HT-29 (cell line): ENCODE results near the gene LSP1. TPM values are rescaled to one million over a fixed set of nuclear protein-coding genes. Genes with fewer than 3 reads are reported as not detected.

Source experiments
- DNase-seq: peaks from one replicate; pipeline ENCODE4 v3.0.0-alpha.2; 2015; ENCODE audit warnings: low spot score
- total RNA-seq: library from RNA; depleted of rRNA; stranded (reverse); fragments of >200 nt; shearing (Covaris generic); gene quantifications from 2 replicates; pipeline ENCODE4 v1.2.3, GENCODE V29; 2014

The LSP1 gene
- total RNA-seq, 1 experiment from 2014 or later, result 0.05 TPM

GRCh38 chr11:1848640-1849430 is 4.0 kb upstream of the LSP1 start:
- no peak for DNase-seq

- no peak for DNase-seq
Measured at GRCh38 chr11:1851468-1852180, 1.3 kb upstream of the LSP1 start.

- DNase-seq, result no peak
Measured at GRCh38 chr11:1852271-1852876, 510 bp upstream of the LSP1 start.

- no peak for DNase-seq
Measured at GRCh38 chr11:1853376-1854131, 670 bp downstream of the LSP1 start.

GRCh38 chr11:1854132-1854948 is 1.5 kb downstream of the LSP1 start:
- no peak for DNase-seq

GRCh38 chr11:1854949-1855885 is 2.3 kb downstream of the LSP1 start:
- no peak for DNase-seq

- DNase-seq, result no peak
Measured at GRCh38 chr11:1855886-1856265, 3.0 kb downstream of the LSP1 start.

- DNase-seq, result no peak
Measured at GRCh38 chr11:1856306-1857005, 3.6 kb downstream of the LSP1 start.

GRCh38 chr11:1857064-1857463 is 4.2 kb downstream of the LSP1 start:
- no peak for DNase-seq

- DNase-seq, result no peak
Measured at GRCh38 chr11:1858154-1858553, 5.3 kb downstream of the LSP1 start.

GRCh38 chr11:1858576-1858975 is 5.7 kb downstream of the LSP1 start:
- no peak for DNase-seq

GRCh38 chr11:1859004-1859403 is 6.1 kb downstream of the LSP1 start:
- no peak for DNase-seq

- DNase-seq, result no peak
Measured at GRCh38 chr11:1860108-1860507, 7.2 kb downstream of the LSP1 start.

GRCh38 chr11:1861435-1862411 is 8.8 kb downstream of the LSP1 start:
- DNase-seq, result no peak

GRCh38 chr11:1862588-1863351 is 9.9 kb downstream of the LSP1 start:
- no peak for DNase-seq

GRCh38 chr11:1863352-1864216 is 10.7 kb downstream of the LSP1 start:
- DNase-seq, result peak; percentile 75
